Activated CD8-positive, alpha-beta T cell treated with anti-CD3 and anti-CD28 coated beads, Interleukin-2, amount 10 ng/mL, durations not matched to agents 7 days and 5 days (primary cell): ENCODE measurements around the gene KLHL9. TPM values are rescaled to one million over a fixed set of nuclear protein-coding genes. Genes with fewer than 3 reads are reported as not detected.

Experiments used
- ATAC-seq: fragments of 150-1000 bp; cut with Tn5 transposase; one replicate; pipeline ENCODE4 v1.10.0; 2021; ENCODE audit warnings: moderate library complexity
- CTCF ChIA-PET: fragments of 350-600 bp; sonication (Branson Sonifier 250); formaldehyde crosslinking; loops from one replicate; lab custom pipeline; 2021; ENCODE audit warnings: antibody characterized with exemption; lab: Charles Lee
- POLR2A ChIA-PET: fragments of 350-600 bp; sonication (Branson Sonifier 250); formaldehyde crosslinking; loops from one replicate; lab custom pipeline; 2021; ENCODE audit warnings: antibody characterized with exemption; lab: Charles Lee
- DNase-seq: peaks from one replicate; pipeline ENCODE4 v3.0.0-alpha.2; 2020
- H3K27ac Mint-ChIP-seq: one replicate; pipeline ENCODE4 v1.8.0; 2021; ENCODE audit warnings: mild to moderate bottlenecking, mixed read lengths
- H3K27me3 Mint-ChIP-seq: one replicate; pipeline ENCODE4 v1.8.0; 2021; ENCODE audit warnings: low read depth, mixed read lengths
- H3K36me3 Mint-ChIP-seq: one replicate; pipeline ENCODE4 v1.8.0; 2021; ENCODE audit warnings: low read depth, mixed read lengths
- H3K4me1 Mint-ChIP-seq: one replicate; pipeline ENCODE4 v1.8.0; 2021; ENCODE audit warnings: low read depth, mixed read lengths
- H3K4me3 Mint-ChIP-seq: one replicate; pipeline ENCODE4 v1.8.0; 2021; ENCODE audit warnings: mild to moderate bottlenecking, mixed read lengths
- H3K9me3 Mint-ChIP-seq: one replicate; pipeline ENCODE4 v1.8.0; 2022; ENCODE audit warnings: mixed read lengths; ENCODE audit not compliant: insufficient read depth
- total RNA-seq, 2 experiments: library from RNA; stranded (reverse); gene quantifications; one replicate each; pipeline ENCODE4 v1.2.3, GENCODE V29; 2021

Gene KLHL9
- total RNA-seq, 2 experiments from 2014 or later = 17.9 to 18.8 TPM

GRCh38 chr9:21316032-21316842 lies 19.0 kb downstream of the KLHL9 start:
- DNase-seq (no peak), ATAC-seq (no peak)
- ChIA-PET CTCF (interaction anchor here (1.0 to 3.9 kb wide), 8 partner anchors 7 to 133 kb away, joined by 3 to 18 read pairs (median 6); no protein-coding TSS in a partner anchor), POLR2A (no interaction called here)
- Mint-ChIP-seq H3K9me3 (no peaks in the 10 kb centered on the region), H3K27me3 (no peaks in the 10 kb centered on the region), H3K27ac (no peak overlapping the region), H3K36me3 (peaks cover 2% of the 10 kb centered on the region), H3K4me3 (no peak overlapping the region), H3K4me1 (peaks cover 1% of the 10 kb centered on the region)

DNA sequence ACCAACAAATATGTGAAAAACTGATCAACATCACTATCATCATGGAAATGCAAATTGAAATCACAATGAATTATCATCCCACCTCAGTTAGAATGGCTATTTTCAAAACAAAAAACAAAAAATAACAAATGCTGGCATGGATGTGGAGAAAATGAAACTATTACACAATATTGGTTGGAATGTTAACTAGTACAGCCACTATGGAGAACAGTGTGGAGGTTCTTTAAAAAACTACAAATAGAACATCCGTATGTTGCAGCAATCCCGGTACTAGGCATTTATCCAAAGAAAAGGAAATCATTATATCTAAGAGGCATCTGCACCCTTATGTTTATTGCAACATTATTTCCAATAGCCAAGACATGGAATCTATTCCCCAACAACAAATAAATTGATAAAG lies 21.1 kb downstream of the KLHL9 start:
- ChIA-PET POLR2A (no interaction called here), CTCF (interaction anchor here (1.1 to 3.9 kb wide), 4 partner anchors 12 to 139 kb away, joined by 3 to 18 read pairs (median 7); no protein-coding TSS in a partner anchor)
- Mint-ChIP-seq H3K9me3 (no peaks in the 10 kb centered on the region), H3K4me3 (no peak overlapping the region), H3K27ac (no peak overlapping the region), H3K36me3 (no peaks in the 10 kb centered on the region), H3K27me3 (peaks cover 4% of the 10 kb centered on the region), H3K4me1 (peaks cover 1% of the 10 kb centered on the region)
- DNase-seq (no peak), ATAC-seq (no peak)

- Mint-ChIP-seq H3K4me1 (no peaks in the 10 kb centered on the region), H3K36me3 (no peaks in the 10 kb centered on the region), H3K27me3 (peaks cover 14% of the 10 kb centered on the region)
Observed at GRCh38 chr9:21311889-21312288, 23.3 kb downstream of the KLHL9 start.

GRCh38 chr9:21305213-21305612 lies 30.0 kb downstream of the KLHL9 start, which contains the start of gene IFNA5:
Gene IFNA5, minus strand, starts transcription at chr9:21305313. Its CDS starts 57 bp downstream, at chr9:21305256.
- H3K9me3 Mint-ChIP-seq = no peaks in the 10 kb centered on the region
- ATAC-seq (no peak), DNase-seq (no peak)
- H3K36me3 Mint-ChIP-seq = no peaks in the 10 kb centered on the region
- POLR2A ChIA-PET = no interaction called here
- H3K4me1 Mint-ChIP-seq = no peaks in the 10 kb centered on the region
- H3K27ac Mint-ChIP-seq = no peak within 1 kb of the TSS
- CTCF ChIA-PET = interaction anchor here (1.2 kb wide), 1 partner anchor 70 kb away, joined by 4 read pairs; no protein-coding TSS in a partner anchor
- H3K27me3 Mint-ChIP-seq = peaks cover 47% of the 10 kb centered on the region
- no peak within 1 kb of the TSS for H3K4me3 Mint-ChIP-seq

More at GRCh38 chr9:21311889-21312288, 23.3 kb downstream of the KLHL9 start:
- Mint-ChIP-seq H3K4me3 (no peak overlapping the region), H3K27ac (no peak overlapping the region), H3K9me3 (no peaks in the 10 kb centered on the region)
- no peak for DNase-seq
- POLR2A ChIA-PET = no interaction called here
- CTCF ChIA-PET = interaction anchor here (0.9 to 2.1 kb wide), 3 partner anchors 76 to 122 kb away, joined by 4 to 8 read pairs (median 4); no protein-coding TSS in a partner anchor
- ATAC-seq = no peak

GRCh38 chr9:21295992-21296391 lies 39.2 kb downstream of the KLHL9 start:
- ATAC-seq = no peak
- no peak for DNase-seq
- H3K4me1 Mint-ChIP-seq = peaks cover 7% of the 10 kb centered on the region
- ChIA-PET CTCF (interaction anchor here (1.4 to 1.6 kb wide), 2 partner anchors 60 to 113 kb away, joined by 4 read pairs; no protein-coding TSS in a partner anchor), POLR2A (interaction anchor here (0.6 kb wide), 1 partner anchor 356 kb away, joined by 3 read pairs; no protein-coding TSS in a partner anchor)
- no peak overlapping the region for H3K4me3 Mint-ChIP-seq
- no peak overlapping the region for H3K27ac Mint-ChIP-seq
- H3K36me3 Mint-ChIP-seq = no peaks in the 10 kb centered on the region
- peaks cover 28% of the 10 kb centered on the region for H3K27me3 Mint-ChIP-seq
- H3K9me3 Mint-ChIP-seq = no peaks in the 10 kb centered on the region

DNA sequence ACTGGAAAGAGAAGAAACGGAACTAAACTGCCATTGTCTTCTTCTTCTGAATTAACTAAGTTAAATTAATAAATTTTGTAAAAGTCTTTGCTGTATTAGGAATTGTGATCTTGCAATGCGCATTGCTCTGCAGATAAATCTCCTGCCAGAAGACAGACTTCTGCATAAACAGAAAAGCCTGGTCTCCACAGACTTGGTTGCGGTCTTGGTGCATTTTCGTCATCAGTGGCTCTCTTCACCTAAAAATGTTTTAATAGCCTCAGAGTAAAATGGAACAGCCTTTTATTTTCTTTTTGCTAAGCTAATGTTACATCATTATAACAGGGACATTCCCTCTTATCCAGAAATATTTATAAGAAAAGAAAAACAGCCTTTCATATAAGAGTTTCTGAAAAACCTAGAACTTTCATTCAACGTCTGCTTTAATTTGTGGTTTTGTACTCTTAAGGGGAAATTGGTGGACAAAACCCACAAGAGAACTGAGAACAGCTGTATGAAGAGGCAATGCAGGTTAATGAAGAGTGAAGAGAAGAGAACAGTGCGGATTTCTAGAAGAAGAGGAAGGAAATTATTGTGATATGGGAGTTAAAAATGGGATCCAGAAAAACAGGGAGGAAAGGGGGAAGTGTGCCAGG lies 40.2 kb downstream of the KLHL9 start:
- peaks cover 7% of the 10 kb centered on the region for H3K4me1 Mint-ChIP-seq
- H3K9me3 Mint-ChIP-seq = no peaks in the 10 kb centered on the region
- H3K4me3 Mint-ChIP-seq = no peak overlapping the region
- peaks cover 23% of the 10 kb centered on the region for H3K27me3 Mint-ChIP-seq
- POLR2A ChIA-PET = no interaction called here
- peak; percentile 42 for ATAC-seq
- H3K36me3 Mint-ChIP-seq = no peaks in the 10 kb centered on the region
- CTCF ChIA-PET = interaction anchor here (1.5 to 1.6 kb wide), 3 partner anchors 26 to 112 kb away, joined by 3 to 7 read pairs (median 4); no protein-coding TSS in a partner anchor
- peak; percentile 29 for DNase-seq
- H3K27ac Mint-ChIP-seq = no peak overlapping the region

GRCh38 chr9:21294364-21294774 lies 40.8 kb downstream of the KLHL9 start:
- no peaks in the 10 kb centered on the region for H3K36me3 Mint-ChIP-seq
- ATAC-seq (peak; percentile 63), DNase-seq (no peak)
- H3K4me1 Mint-ChIP-seq = peaks cover 7% of the 10 kb centered on the region
- H3K27ac Mint-ChIP-seq = no peak overlapping the region
- ChIA-PET CTCF (interaction anchor here (1.5 to 1.6 kb wide), 3 partner anchors 27 to 111 kb away, joined by 3 to 7 read pairs (median 4); no protein-coding TSS in a partner anchor), POLR2A (no interaction called here)
- H3K9me3 Mint-ChIP-seq = no peaks in the 10 kb centered on the region
- H3K27me3 Mint-ChIP-seq = peaks cover 25% of the 10 kb centered on the region
- no peak overlapping the region for H3K4me3 Mint-ChIP-seq

- CTCF ChIA-PET = interaction anchor here (0.9 to 2.0 kb wide), 4 partner anchors 37 to 165 kb away, joined by 3 to 6 read pairs (median 4); no protein-coding TSS in a partner anchor
- POLR2A ChIA-PET = no interaction called here
- Mint-ChIP-seq H3K4me1 (peaks cover under 1% of the 10 kb centered on the region), H3K27ac (no peak overlapping the region), H3K27me3 (peaks cover 21% of the 10 kb centered on the region), H3K4me3 (no peak overlapping the region), H3K9me3 (no peaks in the 10 kb centered on the region), H3K36me3 (no peaks in the 10 kb centered on the region)
- ATAC-seq (no peak), DNase-seq (no peak)
Observed at GRCh38 chr9:21289848-21290247, 45.4 kb downstream of the KLHL9 start.

GRCh38 chr9:21287280-21287679 lies 47.9 kb downstream of the KLHL9 start:
- ATAC-seq = no peak

GRCh38 chr9:21286659-21287058 lies 48.5 kb downstream of the KLHL9 start:
- peaks cover 14% of the 10 kb centered on the region for H3K27me3 Mint-ChIP-seq
- CTCF ChIA-PET = no interaction called here
- no peak for ATAC-seq

More at GRCh38 chr9:21287280-21287679, 47.9 kb downstream of the KLHL9 start:
- ChIA-PET CTCF (no interaction called here), POLR2A (no interaction called here)
- no peaks in the 10 kb centered on the region for H3K9me3 Mint-ChIP-seq
- peaks cover 13% of the 10 kb centered on the region for H3K27me3 Mint-ChIP-seq
- no peak overlapping the region for H3K27ac Mint-ChIP-seq
- H3K4me3 Mint-ChIP-seq = no peak overlapping the region
- no peaks in the 10 kb centered on the region for H3K4me1 Mint-ChIP-seq
- no peaks in the 10 kb centered on the region for H3K36me3 Mint-ChIP-seq
- DNase-seq = no peak

GRCh38 chr9:21286099-21286498 lies 49.1 kb downstream of the KLHL9 start:
- ATAC-seq (no peak), DNase-seq (no peak)
- Mint-ChIP-seq H3K27me3 (peaks cover 20% of the 10 kb centered on the region), H3K4me3 (no peak overlapping the region), H3K4me1 (no peaks in the 10 kb centered on the region), H3K27ac (no peak overlapping the region), H3K9me3 (no peaks in the 10 kb centered on the region), H3K36me3 (no peaks in the 10 kb centered on the region)
- POLR2A ChIA-PET = no interaction called here
- CTCF ChIA-PET = no interaction called here

More at GRCh38 chr9:21286659-21287058, 48.5 kb downstream of the KLHL9 start:
- H3K4me1 Mint-ChIP-seq = no peaks in the 10 kb centered on the region
- H3K36me3 Mint-ChIP-seq = no peaks in the 10 kb centered on the region
- POLR2A ChIA-PET = no interaction called here
- H3K27ac Mint-ChIP-seq = no peak overlapping the region
- H3K4me3 Mint-ChIP-seq = no peak overlapping the region
- no peak for DNase-seq
- H3K9me3 Mint-ChIP-seq = no peaks in the 10 kb centered on the region
